HG02571 (cell line): ENCODE measurements around the gene PERCC1.

Experiments
- ATAC-seq: cut with Tn5 transposase; IDR thresholded peaks from one replicate; pipeline ENCODE4 v1.9.1; 2021; ENCODE audit warnings: mild to moderate bottlenecking, moderate library complexity; ENCODE audit not compliant: unreplicated experiment

PERCC1 gene

GRCh38 chr16:1430759-1431496 lies at the start of gene PERCC1:
TSS of gene PERCC1 (plus strand) at chr16:1431078. CDS start at chr16:1432594, 1,516 bp downstream.
- no peak for ATAC-seq

- no peak for ATAC-seq
Observed at GRCh38 chr16:1381612-1382406, 49.1 kb upstream of the PERCC1 start.

GRCh38 chr16:1383556-1383955 lies 47.3 kb upstream of the PERCC1 start:
- no peak for ATAC-seq

- no peak for ATAC-seq
Observed at GRCh38 chr16:1385232-1385631, 45.6 kb upstream of the PERCC1 start.

GRCh38 chr16:1387331-1387730 lies 43.5 kb upstream of the PERCC1 start:
- no peak for ATAC-seq

- no peak for ATAC-seq
Observed at GRCh38 chr16:1389762-1390161, 41.1 kb upstream of the PERCC1 start.

- ATAC-seq, result no peak
Observed at GRCh38 chr16:1390239-1390779, 40.6 kb upstream of the PERCC1 start.

GRCh38 chr16:1392826-1393225 lies 38.1 kb upstream of the PERCC1 start:
- no peak for ATAC-seq

GRCh38 chr16:1393613-1394176 lies 37.2 kb upstream of the PERCC1 start:
- no peak for ATAC-seq

GRCh38 chr16:1394367-1394951 lies 36.4 kb upstream of the PERCC1 start:
- no peak for ATAC-seq

- no peak for ATAC-seq
Observed at GRCh38 chr16:1395444-1396031, 35.3 kb upstream of the PERCC1 start.

- no peak for ATAC-seq
Observed at GRCh38 chr16:1397779-1398178, 33.1 kb upstream of the PERCC1 start.

- no peak for ATAC-seq
Observed at GRCh38 chr16:1398351-1398750, 32.5 kb upstream of the PERCC1 start.

- no peak for ATAC-seq
Observed at GRCh38 chr16:1398826-1399581, 31.9 kb upstream of the PERCC1 start.

GRCh38 chr16:1401061-1401757 lies 29.7 kb upstream of the PERCC1 start:
- no peak for ATAC-seq

GRCh38 chr16:1401758-1402154 lies 29.1 kb upstream of the PERCC1 start:
- no peak for ATAC-seq

GRCh38 chr16:1403036-1403435 lies 27.8 kb upstream of the PERCC1 start:
- no peak for ATAC-seq

- ATAC-seq, result no peak
Observed at GRCh38 chr16:1403733-1404132, 27.1 kb upstream of the PERCC1 start.

GRCh38 chr16:1407753-1408152 lies 23.1 kb upstream of the PERCC1 start:
- no peak for ATAC-seq
